Fibroblast of villous mesenchyme (primary cell): ENCODE data around the gene NPIPA3. TPM values are rescaled to one million over a fixed set of nuclear protein-coding genes. Genes with fewer than 3 reads are reported as not detected.
"Not testable (repeated sequence)": the region's sequence is repeated elsewhere in the genome, so short reads cannot be mapped to it uniquely, and the experiment has no call there.

Experiments
- DNase-seq: peaks from one replicate; pipeline ENCODE4 v3.0.0-alpha.2; 2010; ENCODE audit warnings: low read depth
- H3K4me3 ChIP-seq: 2 replicates; pipeline ENCODE4 v1.5.1; 2011; ENCODE audit warnings: low read depth, mild to moderate bottlenecking, low read length
- CTCF ChIP-seq: IDR thresholded peaks from 2 replicates; pipeline ENCODE4 v1.5.1; 2012; ENCODE audit warnings: low read depth, mild to moderate bottlenecking, low read length; ENCODE audit not compliant: insufficient read depth
- total RNA-seq: library from RNA; depleted of rRNA; stranded (reverse); fragments of >200 nt; gene quantifications from 2 replicates; pipeline ENCODE4 v1.2.3, GENCODE V29; 2012

The NPIPA3 gene
- 0.32 and 0.43 TPM in 2 replicates for total RNA-seq

GRCh38 chr16:14703156-14704011 is at the start of gene NPIPA3:
NPIPA3 (plus strand) TSS chr16:14703411; CDS start chr16:14708944, 5,533 bp downstream.
- DNase-seq, H3K4me3 ChIP-seq: not testable (repeated sequence)

GRCh38 chr16:14658063-14658462 is 45.1 kb upstream of the NPIPA3 start:
- DNase-seq: no peak
- H3K4me3 ChIP-seq: no peak overlapping the region
- TF ChIP-seq CTCF: no peak

DNA sequence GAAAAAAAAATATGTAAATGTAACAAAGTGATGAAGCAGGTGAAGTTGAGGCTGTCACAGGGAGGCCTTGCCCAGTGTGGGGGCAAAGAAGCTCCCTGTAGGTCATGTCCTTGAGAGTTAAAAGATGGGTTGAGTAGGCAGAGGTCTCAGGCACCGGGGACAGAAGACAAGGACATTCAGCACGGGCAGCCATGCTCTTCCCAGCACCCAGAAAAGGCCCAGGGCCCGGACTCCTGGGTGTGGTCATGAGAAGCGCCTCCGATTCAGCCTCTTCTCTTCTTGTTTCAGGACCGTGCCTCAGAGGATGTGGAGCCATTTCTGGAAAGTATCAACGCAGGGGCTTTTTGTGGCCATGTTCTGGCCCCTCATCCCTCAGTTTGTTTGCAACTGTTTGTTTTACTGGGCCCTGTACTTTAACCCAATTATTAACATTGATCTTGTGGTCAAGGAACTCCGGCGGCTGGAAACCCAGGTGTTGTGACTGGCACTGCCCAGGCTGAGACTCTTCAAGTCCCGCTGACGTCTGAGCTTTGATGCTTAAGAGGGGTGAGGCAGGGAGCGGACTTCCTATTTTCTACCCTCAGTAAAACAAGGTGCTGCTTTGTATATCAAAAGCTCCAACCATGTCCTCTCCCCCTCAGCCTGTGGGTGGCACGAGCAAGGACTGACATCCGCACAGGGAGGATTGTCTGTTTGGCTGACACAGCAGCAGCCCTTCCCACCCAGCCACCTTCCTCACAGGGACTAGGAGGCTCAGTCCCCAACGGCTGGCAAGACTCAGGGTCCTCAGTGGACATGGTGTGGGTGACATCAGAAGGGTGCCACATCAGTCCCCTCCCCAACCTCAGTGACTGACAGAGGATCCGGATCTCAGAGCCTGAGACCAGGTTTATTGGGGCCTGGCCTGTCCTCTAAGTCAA is 35.6 kb upstream of the NPIPA3 start:
- TF ChIP-seq CTCF: no peak
- H3K4me3 ChIP-seq: no peak overlapping the region
- no peak for DNase-seq

DNA sequence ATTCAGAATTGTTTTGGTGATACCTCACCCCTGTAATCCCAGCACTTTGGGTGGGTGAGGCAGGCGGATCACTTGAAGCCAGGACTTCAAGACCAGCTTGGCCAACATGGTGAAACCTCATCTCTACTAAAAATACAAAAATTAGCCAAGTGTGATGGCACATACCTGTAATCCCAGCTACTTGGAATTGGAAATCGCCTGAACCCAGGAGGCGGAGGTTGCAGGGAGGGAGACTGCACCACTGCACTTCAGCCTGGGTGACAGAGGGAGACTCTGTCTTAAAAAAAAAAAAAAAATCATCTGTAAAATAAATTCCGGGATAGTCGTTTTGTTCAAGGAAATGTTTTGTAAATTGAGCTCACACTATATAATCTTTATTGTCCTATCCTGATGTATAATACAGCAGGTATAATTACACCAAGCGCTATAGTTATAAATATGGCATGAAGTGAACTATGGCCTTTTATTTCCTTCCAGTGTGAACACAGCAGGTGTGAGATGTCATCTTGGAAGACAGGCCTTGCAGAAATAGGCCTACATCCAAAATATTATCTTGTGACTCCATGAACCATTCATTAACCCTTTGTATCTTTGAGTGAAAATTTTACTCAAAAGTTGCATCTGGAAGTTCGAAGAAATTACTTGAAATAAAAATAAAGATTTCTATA is 34.5 kb upstream of the NPIPA3 start:
- no peak for DNase-seq
- no peak for TF ChIP-seq CTCF

DNA sequence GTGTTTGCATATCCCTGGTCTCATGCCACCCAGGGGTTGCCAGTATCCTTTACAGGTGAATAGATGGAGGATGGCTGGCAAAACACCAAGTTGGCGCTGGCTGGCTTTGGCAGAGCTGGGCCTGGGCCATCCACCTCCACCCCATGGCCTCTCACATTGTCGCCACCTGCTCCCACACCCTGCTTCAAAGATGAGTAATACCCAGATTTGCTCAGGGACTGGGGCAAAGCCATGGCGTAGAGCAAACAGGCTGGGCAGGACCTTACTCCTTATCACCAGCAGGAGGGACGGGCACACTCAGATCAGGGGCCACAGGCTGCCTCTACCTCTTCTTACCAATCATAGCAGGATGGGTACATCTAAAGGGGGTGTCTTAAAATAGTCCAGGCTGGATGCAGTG is 33.4 kb upstream of the NPIPA3 start:
- no peak for TF ChIP-seq CTCF
- no peak for DNase-seq
- no peak overlapping the region for H3K4me3 ChIP-seq

More for the DNA sequence above, 34.5 kb upstream of the NPIPA3 start:
- H3K4me3 ChIP-seq: no peak overlapping the region

DNA sequence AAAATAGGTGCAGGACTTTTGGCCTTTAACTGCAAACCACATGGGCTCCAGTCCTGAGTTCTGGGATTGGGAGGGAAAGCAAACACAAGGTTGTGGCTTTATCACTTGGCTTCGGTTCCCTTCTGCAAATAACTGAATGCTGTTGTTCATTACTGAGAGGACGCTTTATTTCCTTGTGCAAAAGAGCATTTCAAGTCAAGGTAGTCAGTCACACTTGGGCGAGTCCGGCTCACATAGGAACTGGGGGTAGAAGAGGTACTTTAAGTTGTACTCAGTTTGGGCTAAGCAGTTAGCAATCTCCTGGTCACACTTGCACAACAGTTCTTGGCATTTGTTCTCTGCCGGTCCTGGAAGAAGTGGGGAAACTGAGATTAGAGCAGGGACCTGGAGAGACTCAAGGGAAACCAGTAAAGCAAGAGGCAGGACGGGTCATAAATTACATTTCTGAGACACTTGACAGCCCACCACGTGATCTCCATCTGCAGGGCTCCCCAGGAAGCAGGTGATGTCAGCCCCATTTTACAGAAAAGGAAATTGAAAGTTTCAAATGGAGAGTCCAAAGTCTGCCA is 30.7 kb upstream of the NPIPA3 start:
- no peak for TF ChIP-seq CTCF
- DNase-seq: no peak
- H3K4me3 ChIP-seq: no peak overlapping the region

GRCh38 chr16:14676633-14677032 is 26.6 kb upstream of the NPIPA3 start:
- no peak overlapping the region for H3K4me3 ChIP-seq
- no peak for TF ChIP-seq CTCF
- DNase-seq: no peak
